Retinal pigment epithelial cell (primary cell): Measurements from ENCODE around the gene TMPRSS2.
"Not testable (repeated sequence)": the region's sequence is repeated elsewhere in the genome, so short reads cannot be mapped to it uniquely, and the experiment has no call there.

Experiments used
- DNase-seq: peaks from one replicate; pipeline ENCODE4 v3.0.0-alpha.2; 2010; ENCODE audit warnings: low read depth
- H3K4me3 ChIP-seq: 2 replicates; pipeline ENCODE4 v1.5.1; 2011; ENCODE audit warnings: mild to moderate bottlenecking, low read length, control low read depth, moderate library complexity
- TF ChIP-seq, protein P1 (sequence below): conservative IDR thresholded peaks from 2 replicates; pipeline ENCODE4 v1.5.1; 2011; ENCODE audit warnings: low read depth, low read length, control low read depth, inconsistent platforms

TMPRSS2 gene

DNA sequence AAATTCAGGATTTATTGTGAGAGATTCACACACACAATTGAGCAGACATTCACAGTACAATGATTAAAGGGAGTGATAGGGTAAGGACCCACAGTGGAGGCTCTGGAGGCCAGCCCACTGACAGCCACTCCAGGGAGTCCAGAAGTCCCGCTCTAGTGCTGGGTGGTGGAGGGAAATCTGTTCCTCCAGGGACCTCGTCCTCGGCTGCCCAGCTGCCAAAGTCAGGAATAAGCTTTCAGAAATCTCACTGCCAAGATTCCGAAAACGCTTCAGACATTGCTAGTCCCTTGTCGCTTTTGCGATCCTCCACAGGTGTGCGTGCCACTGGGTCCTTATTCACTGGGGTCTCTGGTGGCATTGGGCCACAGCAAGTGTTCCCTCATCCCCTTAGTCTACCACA is 79.6 kb downstream of the TMPRSS2 start:
- DNase-seq = no peak
- H3K4me3 ChIP-seq = no peak overlapping the region
- TF ChIP-seq, protein P1, sequence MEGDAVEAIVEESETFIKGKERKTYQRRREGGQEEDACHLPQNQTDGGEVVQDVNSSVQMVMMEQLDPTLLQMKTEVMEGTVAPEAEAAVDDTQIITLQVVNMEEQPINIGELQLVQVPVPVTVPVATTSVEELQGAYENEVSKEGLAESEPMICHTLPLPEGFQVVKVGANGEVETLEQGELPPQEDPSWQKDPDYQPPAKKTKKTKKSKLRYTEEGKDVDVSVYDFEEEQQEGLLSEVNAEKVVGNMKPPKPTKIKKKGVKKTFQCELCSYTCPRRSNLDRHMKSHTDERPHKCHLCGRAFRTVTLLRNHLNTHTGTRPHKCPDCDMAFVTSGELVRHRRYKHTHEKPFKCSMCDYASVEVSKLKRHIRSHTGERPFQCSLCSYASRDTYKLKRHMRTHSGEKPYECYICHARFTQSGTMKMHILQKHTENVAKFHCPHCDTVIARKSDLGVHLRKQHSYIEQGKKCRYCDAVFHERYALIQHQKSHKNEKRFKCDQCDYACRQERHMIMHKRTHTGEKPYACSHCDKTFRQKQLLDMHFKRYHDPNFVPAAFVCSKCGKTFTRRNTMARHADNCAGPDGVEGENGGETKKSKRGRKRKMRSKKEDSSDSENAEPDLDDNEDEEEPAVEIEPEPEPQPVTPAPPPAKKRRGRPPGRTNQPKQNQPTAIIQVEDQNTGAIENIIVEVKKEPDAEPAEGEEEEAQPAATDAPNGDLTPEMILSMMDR = no peak

DNA sequence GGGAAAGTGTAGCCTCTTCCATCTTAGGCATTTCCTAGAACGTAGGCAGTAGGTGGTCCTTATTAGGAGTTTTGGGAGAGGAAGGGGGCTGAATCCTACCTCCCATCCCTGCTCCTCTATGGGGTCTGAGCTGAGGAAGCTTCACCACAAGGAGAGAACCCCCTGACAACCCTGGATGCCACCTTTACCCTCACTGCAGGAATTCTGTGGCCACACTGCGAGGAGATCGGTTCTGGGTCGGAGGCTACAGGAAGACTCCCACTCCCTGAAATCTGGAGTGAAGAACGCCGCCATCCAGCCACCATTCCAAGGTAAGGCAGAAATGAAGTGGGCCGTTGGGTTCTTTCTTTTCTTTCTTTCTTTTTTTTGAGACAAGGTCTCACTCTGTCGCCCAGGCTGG is 80.4 kb downstream of the TMPRSS2 start:
- no peak overlapping the region for H3K4me3 ChIP-seq
- no peak for DNase-seq

DNA sequence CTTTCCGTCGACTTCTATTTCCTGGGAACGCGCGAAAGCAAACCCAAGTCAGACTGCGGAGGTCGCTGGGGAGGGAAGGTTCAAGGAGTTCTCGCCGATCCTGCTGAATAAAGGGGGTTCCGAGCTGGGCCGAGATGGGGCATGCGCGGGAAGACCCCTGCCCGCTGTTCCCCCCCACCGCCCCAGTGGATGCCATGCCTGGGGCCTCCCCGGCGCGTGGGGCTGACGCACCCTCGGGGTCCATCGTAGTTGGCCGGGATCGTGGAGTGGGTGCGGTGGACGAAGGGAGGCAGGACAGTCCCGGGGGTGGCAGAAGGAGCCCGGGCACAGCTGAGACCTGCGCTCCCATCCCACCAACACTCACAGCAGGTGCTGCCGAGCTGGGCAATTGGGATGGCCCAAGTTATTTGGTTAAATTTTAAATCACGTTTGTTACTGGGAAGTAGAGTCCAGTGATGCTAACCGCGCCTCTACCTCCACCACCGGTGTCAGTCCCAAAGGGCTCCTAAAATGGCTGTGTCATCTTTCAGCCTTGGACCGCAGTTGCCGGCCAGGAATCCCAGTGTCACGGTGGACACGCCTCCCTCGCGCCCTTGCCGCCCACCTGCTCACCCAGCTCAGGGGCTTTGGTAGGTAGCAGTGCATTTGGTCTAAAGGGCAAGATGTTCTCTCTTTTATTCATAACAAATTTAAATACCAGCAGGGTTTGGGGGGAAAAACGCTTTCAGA is 81.1 kb downstream of the TMPRSS2 start:
- peak overlapping the region; percentile 50 for H3K4me3 ChIP-seq
- TF ChIP-seq, protein P1 = no peak
- no peak for DNase-seq

More for the DNA sequence above, 80.4 kb downstream of the TMPRSS2 start:
- TF ChIP-seq, protein P1 = no peak

DNA sequence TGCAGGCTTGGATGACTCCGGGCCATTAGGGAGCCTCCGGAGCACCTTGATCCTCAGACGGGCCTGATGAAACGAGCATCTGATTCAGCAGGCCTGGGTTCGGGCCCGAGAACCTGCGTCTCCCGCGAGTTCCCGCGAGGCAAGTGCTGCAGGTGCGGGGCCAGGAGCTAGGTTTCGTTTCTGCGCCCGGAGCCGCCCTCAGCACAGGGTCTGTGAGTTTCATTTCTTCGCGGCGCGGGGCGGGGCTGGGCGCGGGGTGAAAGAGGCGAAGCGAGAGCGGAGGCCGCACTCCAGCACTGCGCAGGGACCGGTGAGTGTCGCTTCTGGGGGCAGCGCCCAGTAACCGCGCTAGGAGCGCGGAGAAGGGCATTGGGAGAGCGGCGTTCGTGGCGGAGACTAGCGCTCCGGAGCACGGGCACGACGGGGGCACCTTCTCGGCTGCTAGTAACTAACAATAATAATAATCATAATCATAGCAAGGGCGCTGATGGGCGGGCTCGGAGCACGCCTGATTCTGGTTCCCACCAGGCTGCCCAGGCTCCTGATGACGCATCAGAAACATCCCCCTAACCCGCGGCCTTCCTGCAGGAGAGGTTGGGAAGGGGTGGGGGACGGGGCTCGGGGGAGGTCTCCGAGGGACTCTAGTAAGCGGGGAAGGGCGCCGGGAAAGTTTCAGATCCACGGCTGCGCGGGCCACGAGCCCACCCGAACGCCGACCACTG is 81.8 kb downstream of the TMPRSS2 start, which contains the start of gene MX1:
Gene MX1, plus strand, starts transcription at position 286 of the 722 bp plus-strand sequence. CDS start 5,832 bp downstream, outside the sequence.
- DNase-seq = no peak
- peak within 1 kb of the TSS; percentile 50 for H3K4me3 ChIP-seq
- TF ChIP-seq, protein P1 = no peak

DNA sequence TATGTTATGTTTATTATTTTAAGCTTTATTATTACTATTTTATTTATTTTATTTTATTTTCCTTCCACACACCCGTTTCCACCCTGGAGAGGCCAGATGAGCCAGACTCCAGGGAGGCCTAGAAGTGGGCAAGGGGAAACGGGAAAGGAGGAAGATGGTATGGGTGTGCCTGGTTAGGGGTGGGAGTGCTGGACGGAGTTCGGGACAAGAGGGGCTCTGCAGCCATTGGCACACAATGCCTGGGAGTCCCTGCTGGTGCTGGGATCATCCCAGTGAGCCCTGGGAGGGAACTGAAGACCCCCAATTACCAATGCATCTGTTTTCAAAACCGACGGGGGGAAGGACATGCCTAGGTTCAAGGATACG is 82.4 kb downstream of the TMPRSS2 start:
- no peak for DNase-seq
- TF ChIP-seq, protein P1 = no peak
- H3K4me3 ChIP-seq = peak overlapping the region; percentile 50

DNA sequence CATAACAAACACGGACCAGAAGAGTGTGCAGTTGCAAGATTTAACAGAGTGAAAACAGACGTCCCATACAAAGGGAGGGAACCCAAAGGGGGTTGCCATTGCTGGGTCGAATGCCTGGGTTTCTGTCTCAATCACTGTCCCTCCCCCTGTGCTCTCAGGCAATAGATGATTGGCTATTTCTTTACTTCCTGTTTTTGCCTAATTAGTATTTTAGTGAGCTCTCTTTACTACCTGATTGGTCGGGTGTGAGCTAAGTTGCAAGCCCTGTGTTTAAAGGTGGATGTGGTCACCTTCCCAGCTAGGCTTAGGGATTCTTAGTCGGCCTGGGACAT is 84.7 kb downstream of the TMPRSS2 start:
- H3K4me3 ChIP-seq, DNase-seq: not testable (repeated sequence)

DNA sequence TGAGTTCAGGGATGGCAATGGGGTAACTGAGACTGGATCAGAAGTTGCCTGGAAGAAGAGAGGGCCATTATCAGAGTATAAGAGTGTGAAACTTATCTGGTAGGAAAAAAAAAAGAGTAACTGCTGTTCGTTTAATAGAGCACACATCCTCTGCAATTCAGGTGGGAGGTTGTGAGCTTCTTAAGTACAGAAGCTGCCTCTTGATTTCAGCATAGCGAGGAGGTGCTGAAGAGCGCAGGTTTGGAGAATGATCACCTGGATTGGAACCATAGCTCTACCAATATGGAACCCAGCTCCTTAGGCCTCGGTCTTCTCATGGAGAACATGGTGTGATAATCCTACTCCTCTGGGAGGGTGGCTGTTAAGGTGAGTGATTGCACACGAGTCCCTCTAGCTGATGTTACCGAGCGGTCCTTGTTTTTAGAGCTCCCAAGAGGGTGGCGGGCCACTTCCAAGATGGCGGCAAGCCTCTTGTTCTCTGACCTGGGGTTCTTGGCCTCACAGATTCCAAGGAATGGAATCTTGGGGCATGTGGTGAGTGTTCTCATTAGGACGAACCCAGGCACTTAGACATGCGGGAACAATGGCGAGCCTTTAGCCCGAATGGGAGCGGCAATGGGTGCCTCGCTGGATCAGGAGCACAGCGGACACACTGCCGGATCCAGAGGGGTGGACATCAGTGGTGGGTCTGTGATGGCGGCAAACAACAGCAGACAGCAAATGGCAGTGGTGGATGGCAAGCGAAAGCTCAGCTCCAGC is 85.2 kb downstream of the TMPRSS2 start:
- TF ChIP-seq, protein P1 = no peak
- H3K4me3 ChIP-seq = no peak overlapping the region
- no peak for DNase-seq

DNA sequence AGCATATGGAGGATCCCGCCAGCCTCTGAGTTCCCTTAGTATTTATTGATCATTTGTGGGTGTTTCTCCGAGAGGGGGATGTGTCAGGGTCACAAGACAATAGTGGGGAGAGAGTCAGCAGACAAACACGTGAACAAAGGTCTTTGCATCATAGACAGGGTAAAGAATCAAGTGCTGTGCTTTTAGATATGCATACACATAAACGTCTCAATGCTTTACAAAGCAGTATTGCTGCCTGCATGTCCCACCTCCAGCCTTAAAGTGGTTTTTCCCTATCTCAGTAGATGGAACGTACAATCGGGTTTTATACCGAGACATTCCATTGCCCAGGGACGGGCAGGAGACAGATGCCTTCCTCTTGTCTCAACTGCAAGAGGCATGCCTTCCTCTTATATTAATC is 87.0 kb downstream of the TMPRSS2 start:
- H3K4me3 ChIP-seq, DNase-seq: not testable (repeated sequence)
